ENCODE data around the gene TUBB2B. TPM values are rescaled to one million over a fixed set of nuclear protein-coding genes. Genes with fewer than 3 reads are reported as not detected.

TUBB2B gene
- total and polyA plus RNA-seq, 9 of the 15 experiments (the other 6 are each of a cell fraction or from before 2014, with no cell fraction given) = 0.11 to 9.7 (median 4.6) TPM

DNA sequence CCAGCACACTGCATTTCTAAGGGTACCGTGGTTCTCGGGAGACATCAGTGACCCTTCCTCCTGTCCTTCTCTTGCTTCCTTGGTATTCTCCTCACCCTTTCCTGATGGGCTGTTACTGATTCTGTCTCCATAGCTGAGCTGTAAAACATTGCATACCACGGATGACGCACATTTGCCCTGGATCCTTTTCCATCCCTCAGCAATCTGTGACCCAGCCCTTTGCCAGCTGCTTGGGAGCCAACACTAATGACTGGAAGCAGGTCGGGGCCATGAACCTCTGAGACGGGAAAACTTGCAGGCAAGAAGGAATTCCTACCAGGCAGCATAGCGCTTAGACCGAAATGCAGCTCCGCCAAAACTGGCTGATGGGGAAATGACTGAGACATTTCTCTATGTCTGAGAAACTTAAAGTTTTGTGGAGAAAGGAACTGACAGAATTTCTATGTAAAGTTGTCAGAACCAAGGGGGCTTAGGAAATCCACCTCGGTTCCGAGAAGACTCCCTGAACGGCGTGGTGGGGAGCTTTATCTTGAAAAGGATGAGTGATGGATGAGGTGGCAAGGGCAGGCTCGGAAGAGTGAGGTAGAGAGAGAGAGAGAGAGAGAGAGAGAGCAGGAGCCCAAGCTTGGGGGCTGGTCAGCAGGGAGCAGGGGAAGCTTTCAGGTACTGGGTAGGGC lies 19.2 kb downstream of the TUBB2B start (continued):
- TF ChIP-seq, protein P1, sequence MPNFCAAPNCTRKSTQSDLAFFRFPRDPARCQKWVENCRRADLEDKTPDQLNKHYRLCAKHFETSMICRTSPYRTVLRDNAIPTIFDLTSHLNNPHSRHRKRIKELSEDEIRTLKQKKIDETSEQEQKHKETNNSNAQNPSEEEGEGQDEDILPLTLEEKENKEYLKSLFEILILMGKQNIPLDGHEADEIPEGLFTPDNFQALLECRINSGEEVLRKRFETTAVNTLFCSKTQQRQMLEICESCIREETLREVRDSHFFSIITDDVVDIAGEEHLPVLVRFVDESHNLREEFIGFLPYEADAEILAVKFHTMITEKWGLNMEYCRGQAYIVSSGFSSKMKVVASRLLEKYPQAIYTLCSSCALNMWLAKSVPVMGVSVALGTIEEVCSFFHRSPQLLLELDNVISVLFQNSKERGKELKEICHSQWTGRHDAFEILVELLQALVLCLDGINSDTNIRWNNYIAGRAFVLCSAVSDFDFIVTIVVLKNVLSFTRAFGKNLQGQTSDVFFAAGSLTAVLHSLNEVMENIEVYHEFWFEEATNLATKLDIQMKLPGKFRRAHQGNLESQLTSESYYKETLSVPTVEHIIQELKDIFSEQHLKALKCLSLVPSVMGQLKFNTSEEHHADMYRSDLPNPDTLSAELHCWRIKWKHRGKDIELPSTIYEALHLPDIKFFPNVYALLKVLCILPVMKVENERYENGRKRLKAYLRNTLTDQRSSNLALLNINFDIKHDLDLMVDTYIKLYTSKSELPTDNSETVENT (CRISPR knock-in tag; IDR thresholded peaks at IDR 0.05) = no peak
- TF ChIP-seq, protein P2, sequence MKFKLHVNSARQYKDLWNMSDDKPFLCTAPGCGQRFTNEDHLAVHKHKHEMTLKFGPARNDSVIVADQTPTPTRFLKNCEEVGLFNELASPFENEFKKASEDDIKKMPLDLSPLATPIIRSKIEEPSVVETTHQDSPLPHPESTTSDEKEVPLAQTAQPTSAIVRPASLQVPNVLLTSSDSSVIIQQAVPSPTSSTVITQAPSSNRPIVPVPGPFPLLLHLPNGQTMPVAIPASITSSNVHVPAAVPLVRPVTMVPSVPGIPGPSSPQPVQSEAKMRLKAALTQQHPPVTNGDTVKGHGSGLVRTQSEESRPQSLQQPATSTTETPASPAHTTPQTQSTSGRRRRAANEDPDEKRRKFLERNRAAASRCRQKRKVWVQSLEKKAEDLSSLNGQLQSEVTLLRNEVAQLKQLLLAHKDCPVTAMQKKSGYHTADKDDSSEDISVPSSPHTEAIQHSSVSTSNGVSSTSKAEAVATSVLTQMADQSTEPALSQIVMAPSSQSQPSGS (CRISPR knock-in tag; IDR thresholded peaks at IDR 0.05) = no peak
- TF ChIP-seq KDM5B (IDR thresholded peaks at IDR 0.05; ENCODE audit: insufficient replicate concordance, low read depth, low read length) = no peak
- no peak for TF ChIP-seq ZNF184 (CRISPR knock-in tag; IDR thresholded peaks at IDR 0.05)
- TF ChIP-seq STAG1 (CRISPR knock-in tag; IDR thresholded peaks at IDR 0.05; ENCODE audit: borderline replicate concordance) = no peak
- TF ChIP-seq NEUROD1 (IDR thresholded peaks at IDR 0.05; ENCODE audit: borderline replicate concordance, low read depth, low read length, partially characterized antibody) = peak; percentile 17
- TF ChIP-seq RFX5 (IDR thresholded peaks at IDR 0.05; ENCODE audit: low read depth, low read length) = no peak
- no peak for TF ChIP-seq BRD4 (IDR thresholded peaks at IDR 0.05)
- TF ChIP-seq CXXC5 (CRISPR knock-in tag; IDR thresholded peaks at IDR 0.05) = no peak
- no peak for TF ChIP-seq ZNF589 (CRISPR knock-in tag; IDR thresholded peaks at IDR 0.05; ENCODE audit: low read depth)
- no peak for TF ChIP-seq TCF7L2 (IDR thresholded peaks at IDR 0.05; ENCODE audit: low read depth, low read length)
- no peak for TF ChIP-seq HDAC3 (IDR thresholded peaks at IDR 0.05; ENCODE audit: borderline replicate concordance, partially characterized antibody)
- peak; percentile 44; the same call in 1 of the 2 replicates for TF ChIP-seq SMARCA4 (IDR thresholded peaks at IDR 0.05)
- no peak for TF ChIP-seq ZKSCAN3 (CRISPR knock-in tag; IDR thresholded peaks at IDR 0.05)
- no peak for TF ChIP-seq MCM5 (IDR thresholded peaks at IDR 0.05; ENCODE audit: low read depth)
- no peak for TF ChIP-seq ESRRB (CRISPR knock-in tag; IDR thresholded peaks at IDR 0.05; ENCODE audit: borderline replicate concordance)
- TF ChIP-seq BCOR (IDR thresholded peaks at IDR 0.05) = no peak
- TF ChIP-seq FIP1L1 (IDR thresholded peaks at IDR 0.05; ENCODE audit: low read depth, low read length, poor library complexity, severe bottlenecking) = no peak
- TF ChIP-seq NFIC (IDR thresholded peaks at IDR 0.05) = no peak
- TF ChIP-seq ZFPM2 (CRISPR knock-in tag; IDR thresholded peaks at IDR 0.05) = no peak
- peak; percentile 21 for TF ChIP-seq RBBP5 (IDR thresholded peaks at IDR 0.05; ENCODE audit: borderline replicate concordance, insufficient read depth, low read length, poor library complexity, severe bottlenecking)
- TF ChIP-seq, protein P3, sequence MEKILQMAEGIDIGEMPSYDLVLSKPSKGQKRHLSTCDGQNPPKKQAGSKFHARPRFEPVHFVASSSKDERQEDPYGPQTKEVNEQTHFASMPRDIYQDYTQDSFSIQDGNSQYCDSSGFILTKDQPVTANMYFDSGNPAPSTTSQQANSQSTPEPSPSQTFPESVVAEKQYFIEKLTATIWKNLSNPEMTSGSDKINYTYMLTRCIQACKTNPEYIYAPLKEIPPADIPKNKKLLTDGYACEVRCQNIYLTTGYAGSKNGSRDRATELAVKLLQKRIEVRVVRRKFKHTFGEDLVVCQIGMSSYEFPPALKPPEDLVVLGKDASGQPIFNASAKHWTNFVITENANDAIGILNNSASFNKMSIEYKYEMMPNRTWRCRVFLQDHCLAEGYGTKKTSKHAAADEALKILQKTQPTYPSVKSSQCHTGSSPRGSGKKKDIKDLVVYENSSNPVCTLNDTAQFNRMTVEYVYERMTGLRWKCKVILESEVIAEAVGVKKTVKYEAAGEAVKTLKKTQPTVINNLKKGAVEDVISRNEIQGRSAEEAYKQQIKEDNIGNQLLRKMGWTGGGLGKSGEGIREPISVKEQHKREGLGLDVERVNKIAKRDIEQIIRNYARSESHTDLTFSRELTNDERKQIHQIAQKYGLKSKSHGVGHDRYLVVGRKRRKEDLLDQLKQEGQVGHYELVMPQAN (IDR thresholded peaks at IDR 0.05; ENCODE audit: borderline replicate concordance) = 0 out of 2 replicates have a peak, but pooled peaks have one; percentile 17
- TF ChIP-seq, protein P4, sequence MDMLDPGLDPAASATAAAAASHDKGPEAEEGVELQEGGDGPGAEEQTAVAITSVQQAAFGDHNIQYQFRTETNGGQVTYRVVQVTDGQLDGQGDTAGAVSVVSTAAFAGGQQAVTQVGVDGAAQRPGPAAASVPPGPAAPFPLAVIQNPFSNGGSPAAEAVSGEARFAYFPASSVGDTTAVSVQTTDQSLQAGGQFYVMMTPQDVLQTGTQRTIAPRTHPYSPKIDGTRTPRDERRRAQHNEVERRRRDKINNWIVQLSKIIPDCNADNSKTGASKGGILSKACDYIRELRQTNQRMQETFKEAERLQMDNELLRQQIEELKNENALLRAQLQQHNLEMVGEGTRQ (CRISPR knock-in tag; IDR thresholded peaks at IDR 0.05) = no peak
